Measurements from ENCODE around the gene HLTF.

GRCh38 chr3:149004622-149005021 is 81.7 kb downstream of the HLTF start:
- TF ChIP-seq CTCF (IDR thresholded peaks at IDR 0.05) = no peak
- no peak for TF ChIP-seq POLR2A (IDR thresholded peaks at IDR 0.05)
